Liver (tissue), 9 donors: ENCODE measurements around the gene PHF24. TPM values are rescaled to one million over a fixed set of nuclear protein-coding genes. Genes with fewer than 3 reads are reported as not detected.
A peak's percentile ranks its signal among the peaks of the same experiment; 100 is the strongest.

Source experiments
- DNase-seq: peaks from one replicate; pipeline ENCODE4 v3.0.0-alpha.2; 2017; ENCODE audit warnings: low spot score
- H3K27ac ChIP-seq, 2 donors: one replicate each; pipeline ENCODE4 v1.7.0; 2013; ENCODE audit warnings: inconsistent platforms in 2 of 2, low read length in 2 of 2, control low read depth in 1 of 2, low read depth in 1 of 2, mild to moderate bottlenecking in 1 of 2
- H3K27me3 ChIP-seq, 4 donors: one replicate each; pipeline versions ENCODE4 v1.6.1 to v1.7.0; 2013; ENCODE audit warnings: low read length in 3 of 4, inconsistent platforms in 1 of 4, mild to moderate bottlenecking in 1 of 4, moderate library complexity in 1 of 4; ENCODE audit not compliant: control insufficient read depth in 4 of 4, insufficient read depth in 4 of 4
- H3K36me3 ChIP-seq, 4 donors: one replicate each; pipeline versions ENCODE4 v1.6.1 to v1.7.0; 2013; ENCODE audit warnings: low read length in 3 of 4, mild to moderate bottlenecking in 3 of 4, low read depth in 1 of 4, moderate library complexity in 1 of 4; ENCODE audit not compliant: control insufficient read depth in 4 of 4, insufficient read depth in 3 of 4
- H3K4me1 ChIP-seq, 4 donors: one replicate each; pipeline versions ENCODE4 v1.6.1 to v1.7.0; 2013; ENCODE audit warnings: low read length in 3 of 4, mild to moderate bottlenecking in 3 of 4, moderate library complexity in 1 of 4; ENCODE audit not compliant: control insufficient read depth in 4 of 4, insufficient read depth in 4 of 4
- H3K4me3 ChIP-seq, 3 donors: one replicate each; pipeline versions ENCODE4 v1.6.1 to v1.7.0; 2013; ENCODE audit warnings: low read length in 3 of 3, control low read depth in 1 of 3, low read depth in 1 of 3, mild to moderate bottlenecking in 1 of 3
- H3K9ac ChIP-seq, 2 donors: one replicate each; pipeline ENCODE4 v1.7.0; 2013; ENCODE audit warnings: low read length in 2 of 2, mild to moderate bottlenecking in 2 of 2, moderate library complexity in 2 of 2, control low read depth in 1 of 2, low read depth in 1 of 2
- H3K9me3 ChIP-seq, 4 donors: one replicate each; pipeline versions ENCODE4 v1.6.1 to v1.7.0; 2013; ENCODE audit warnings: low read length in 3 of 4; ENCODE audit not compliant: control insufficient read depth in 4 of 4
- ATF3 ChIP-seq: IDR thresholded peaks from 2 replicates; pipeline ENCODE4 v1.6.1; 2016; ENCODE audit warnings: antibody characterized with exemption
- CTCF ChIP-seq: fragments of 150-350 bp; IDR thresholded peaks from 2 replicates; pipeline ENCODE4 v1.5.1; 2017; ENCODE audit warnings: improper control_type of control experiment, low read depth, low read length; ENCODE audit not compliant: missing input control
- EGR1 ChIP-seq, 2 donors: IDR thresholded peaks; 2 replicates each; pipeline ENCODE4 v1.6.1; 2016 to 2018; ENCODE audit warnings: antibody characterized with exemption in 2 of 2, low read depth in 2 of 2
- FOXA1 ChIP-seq: IDR thresholded peaks from 2 replicates; pipeline ENCODE4 v1.6.1; 2016; ENCODE audit warnings: antibody characterized with exemption
- FOXA2 ChIP-seq: IDR thresholded peaks from 2 replicates; pipeline ENCODE4 v1.6.1; 2016; ENCODE audit warnings: antibody characterized with exemption
- HNF4A ChIP-seq, 2 donors: conservative IDR thresholded peaks; 2 replicates each; pipeline ENCODE4 v1.6.1; 2016; ENCODE audit warnings: antibody characterized with exemption in 2 of 2, mild to moderate bottlenecking in 2 of 2
- JUND ChIP-seq, 2 donors: IDR thresholded peaks; 2 replicates each; pipeline ENCODE4 v1.6.1; 2016; ENCODE audit warnings: antibody characterized with exemption in 2 of 2
- MAX ChIP-seq: IDR thresholded peaks from 2 replicates; pipeline ENCODE4 v1.6.1; 2016; ENCODE audit warnings: antibody characterized with exemption
- NR2F2 ChIP-seq: IDR thresholded peaks from 2 replicates; pipeline ENCODE4 v1.6.1; 2016; ENCODE audit warnings: antibody characterized with exemption
- RAD21 ChIP-seq, 2 donors: IDR thresholded peaks; 2 replicates each; pipeline ENCODE4 v1.6.1; 2016; ENCODE audit warnings: antibody characterized with exemption in 2 of 2, mild to moderate bottlenecking in 2 of 2
- REST ChIP-seq: IDR thresholded peaks from 2 replicates; pipeline ENCODE4 v1.6.1; 2016; ENCODE audit warnings: antibody characterized with exemption, mild to moderate bottlenecking
- SP1 ChIP-seq: IDR thresholded peaks from 2 replicates; pipeline ENCODE4 v1.6.1; 2018; ENCODE audit warnings: antibody characterized with exemption, mild to moderate bottlenecking
- TAF1 ChIP-seq: conservative IDR thresholded peaks from 2 replicates; pipeline ENCODE4 v1.6.1; 2016; ENCODE audit warnings: antibody characterized with exemption, mild to moderate bottlenecking
- YY1 ChIP-seq: IDR thresholded peaks from 2 replicates; pipeline ENCODE4 v1.6.1; 2016; ENCODE audit warnings: antibody characterized with exemption, mild to moderate bottlenecking
- ZBTB33 ChIP-seq: IDR thresholded peaks from 2 replicates; pipeline ENCODE4 v1.6.1; 2016; ENCODE audit warnings: antibody characterized with exemption
- WGBS: extraction: QIAGEN DNeasy Blood & Tissue Kit; methylation state at CpG from one replicate; pipeline ENCODE4 v1.1.7; 2013; 5-methylcytosine and 5-hydroxymethylcytosine counted together
- polyA plus RNA-seq, 2 donors: library from polyadenylated mRNA; stranded (reverse) in 1 of 2; unstranded in 1 of 2; fragments of 200-250 nt in 1 of 2; fragments of >200 nt in 1 of 2; fragmentation: Nextera tagmentation in 1 of 2; extraction: Ambion mirVana in 1 of 2; gene quantifications; one replicate each; pipeline versions ENCODE4 v1.2.1 to v1.2.3, GENCODE V29; 2013 to 2015
- total RNA-seq, 2 donors: library from RNA; depleted of rRNA; stranded (reverse); fragments of >200 nt; gene quantifications; one replicate each; pipeline ENCODE4 v1.2.3, GENCODE V29; 2014
- donor health status: healthy.
- donor health status: healthy.
- donor health status: healthy.
- donor health status: healthy.
- donor health status: healthy.

The PHF24 gene
- total and polyA plus RNA-seq, 4 donors = 0.01 to 0.17 (median 0.04) TPM

- no peak for TF ChIP-seq MAX
- no peak for TF ChIP-seq HNF4A (conservative IDR thresholded peaks at IDR 0.05)
- TF ChIP-seq CTCF = no peak
Measured at GRCh38 chr9:34991607-34992375, 33.7 kb downstream of the PHF24 start (continued).

- WGBS = 77% methylated on average over 16 of the region's 16 CpGs
- Histone ChIP-seq H3K36me3 (no peaks in the 10 kb centered on the region), H3K4me3 (no peak overlapping the region), H3K27me3 (no peaks in the 10 kb centered on the region), H3K9ac (no peak overlapping the region), H3K27ac (peak overlapping the region in 1 of 2 donors; percentile 48), H3K4me1 (peaks cover 8 to 33% (median 15%) of the 10 kb centered on the region in 4 donors), H3K9me3 (no peaks in the 10 kb centered on the region)
- no peak for TF ChIP-seq ZBTB33
- no peak for TF ChIP-seq FOXA1
- no peak for TF ChIP-seq NR2F2
- no peak for TF ChIP-seq ATF3
- no peak for TF ChIP-seq MAX
- no peak for TF ChIP-seq JUND (IDR thresholded peaks at IDR 0.05)
- TF ChIP-seq YY1 = no peak
- TF ChIP-seq REST = no peak
- no peak for TF ChIP-seq HNF4A (conservative IDR thresholded peaks at IDR 0.05)
- TF ChIP-seq EGR1 (IDR thresholded peaks at IDR 0.05; ENCODE audit: low read depth in 2 of 2) = no peak
- TF ChIP-seq RAD21 (IDR thresholded peaks at IDR 0.05) = no peak
- no peak for TF ChIP-seq FOXA2
- TF ChIP-seq TAF1 = no peak
- no peak for TF ChIP-seq SP1
- no peak for DNase-seq
Measured at GRCh38 chr9:34992376-34992951, 34.4 kb downstream of the PHF24 start.
